HG03039 (cell line): ENCODE results near the gene TLCD4.
"Not testable (repeated sequence)": the region's sequence is repeated elsewhere in the genome, so short reads cannot be mapped to it uniquely, and the experiment has no call there.

Experiments used
- ATAC-seq: cut with Tn5 transposase; IDR thresholded peaks from one replicate; pipeline ENCODE4 v1.9.1; 2021; ENCODE audit warnings: mild to moderate bottlenecking, moderate library complexity; ENCODE audit not compliant: unreplicated experiment

TLCD4 gene

DNA sequence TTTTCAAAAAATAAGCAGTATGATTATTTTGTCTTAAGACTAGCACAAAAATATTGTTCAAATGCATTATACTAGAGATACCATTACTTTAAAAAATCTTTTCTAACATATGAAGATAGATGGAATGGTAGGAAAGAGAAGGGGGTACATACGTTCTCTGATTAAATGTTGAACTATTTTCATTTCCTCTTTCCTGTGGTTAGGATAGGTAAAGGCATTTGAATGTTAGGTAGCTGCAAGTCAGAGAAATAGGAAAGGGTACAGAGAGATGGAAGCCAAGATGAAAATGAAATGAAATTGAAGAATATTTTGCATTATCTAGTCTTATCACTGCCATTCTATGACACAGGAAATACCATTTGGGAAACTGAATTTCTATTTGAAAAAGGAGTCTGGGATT, 28.3 kb downstream of the TLCD4 start:
- ATAC-seq = no peak

DNA sequence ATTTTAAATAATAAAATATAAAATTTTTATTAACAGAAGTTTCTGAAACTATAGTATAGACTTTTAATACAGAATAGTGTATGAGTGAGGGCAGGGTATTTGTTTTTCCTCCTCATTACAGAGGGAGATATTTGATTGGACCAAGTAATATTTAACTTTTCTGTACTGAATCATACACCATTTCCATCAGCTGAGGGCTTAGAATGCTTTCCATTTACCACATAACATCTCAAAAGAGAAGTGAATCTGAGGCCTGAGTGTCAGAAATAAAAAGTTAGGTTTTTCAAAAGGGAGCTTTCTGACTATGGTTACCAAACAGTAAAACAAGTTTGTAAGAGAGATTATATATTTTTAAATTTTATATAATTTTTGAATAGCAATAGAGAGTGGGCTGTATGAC, 29.5 kb downstream of the TLCD4 start:
- ATAC-seq = peak; percentile 69

DNA sequence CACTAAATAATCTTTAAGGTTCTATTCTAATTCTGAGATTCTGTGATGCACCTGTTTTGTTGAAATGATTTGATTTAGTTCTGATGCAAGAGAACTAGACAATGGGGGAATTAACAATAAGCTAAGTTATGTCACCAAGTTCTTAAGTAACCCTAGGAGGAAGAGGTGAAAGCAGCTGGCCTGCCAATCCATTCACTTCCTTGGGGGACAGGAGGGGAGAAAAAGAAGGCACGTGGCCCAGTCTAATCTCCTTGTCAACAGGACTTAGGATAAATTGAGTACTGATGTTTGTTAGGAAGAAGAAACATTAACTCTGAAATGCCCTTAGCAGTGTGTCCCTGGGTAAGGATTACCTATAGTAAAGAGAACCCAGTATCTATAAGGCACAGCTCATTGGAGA, 36.9 kb downstream of the TLCD4 start:
- ATAC-seq = no peak

GRCh38 chr1:95165569-95165968, 48.4 kb downstream of the TLCD4 start:
- ATAC-seq = not testable (repeated sequence)
